WERI-Rb-1 (cell line): ENCODE measurements around the gene HECA.

Experiments used
- DNase-seq: peaks from one replicate; pipeline ENCODE4 v3.0.0-alpha.2; 2020
- H3K27ac ChIP-seq: fragments of 250-450 bp; sonication (Bioruptor Pico); 2 replicates; pipeline ENCODE4 v1.5.1; 2020; ENCODE audit warnings: mild to moderate bottlenecking, moderate library complexity
- H3K27me3 ChIP-seq: fragments of 250-450 bp; sonication (Bioruptor Pico); 2 replicates; pipeline ENCODE4 v1.5.1; 2021; ENCODE audit warnings: mild to moderate bottlenecking, low read depth, moderate library complexity; ENCODE audit not compliant: insufficient read depth, severe bottlenecking
- H3K36me3 ChIP-seq: fragments of 250-450 bp; sonication (Bioruptor Pico); 2 replicates; pipeline ENCODE4 v1.5.1; 2020; ENCODE audit warnings: mild to moderate bottlenecking, moderate library complexity
- H3K4me3 ChIP-seq: 2 replicates; pipeline ENCODE4 v1.5.1; 2011; ENCODE audit warnings: low read depth, mild to moderate bottlenecking, control low read depth, low read length
- H3K9me3 ChIP-seq: fragments of 250-450 bp; sonication (Bioruptor Pico); 2 replicates; pipeline ENCODE4 v1.5.1; 2021; ENCODE audit warnings: mild to moderate bottlenecking, moderate library complexity; ENCODE audit not compliant: severe bottlenecking
- TF ChIP-seq, protein P1 (sequence below): IDR thresholded peaks from 2 replicates; pipeline ENCODE4 v1.5.1; 2011; ENCODE audit warnings: low read depth, mild to moderate bottlenecking, control low read depth, inconsistent platforms, low read length

The HECA gene, protein sequence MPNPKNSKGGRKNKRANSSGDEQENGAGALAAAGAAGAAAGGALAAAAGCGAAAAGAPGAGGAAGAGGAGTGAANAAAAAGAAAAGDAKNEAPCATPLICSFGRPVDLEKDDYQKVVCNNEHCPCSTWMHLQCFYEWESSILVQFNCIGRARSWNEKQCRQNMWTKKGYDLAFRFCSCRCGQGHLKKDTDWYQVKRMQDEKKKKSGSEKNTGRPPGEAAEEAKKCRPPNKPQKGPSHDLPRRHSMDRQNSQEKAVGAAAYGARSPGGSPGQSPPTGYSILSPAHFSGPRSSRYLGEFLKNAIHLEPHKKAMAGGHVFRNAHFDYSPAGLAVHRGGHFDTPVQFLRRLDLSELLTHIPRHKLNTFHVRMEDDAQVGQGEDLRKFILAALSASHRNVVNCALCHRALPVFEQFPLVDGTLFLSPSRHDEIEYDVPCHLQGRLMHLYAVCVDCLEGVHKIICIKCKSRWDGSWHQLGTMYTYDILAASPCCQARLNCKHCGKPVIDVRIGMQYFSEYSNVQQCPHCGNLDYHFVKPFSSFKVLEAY

DNA sequence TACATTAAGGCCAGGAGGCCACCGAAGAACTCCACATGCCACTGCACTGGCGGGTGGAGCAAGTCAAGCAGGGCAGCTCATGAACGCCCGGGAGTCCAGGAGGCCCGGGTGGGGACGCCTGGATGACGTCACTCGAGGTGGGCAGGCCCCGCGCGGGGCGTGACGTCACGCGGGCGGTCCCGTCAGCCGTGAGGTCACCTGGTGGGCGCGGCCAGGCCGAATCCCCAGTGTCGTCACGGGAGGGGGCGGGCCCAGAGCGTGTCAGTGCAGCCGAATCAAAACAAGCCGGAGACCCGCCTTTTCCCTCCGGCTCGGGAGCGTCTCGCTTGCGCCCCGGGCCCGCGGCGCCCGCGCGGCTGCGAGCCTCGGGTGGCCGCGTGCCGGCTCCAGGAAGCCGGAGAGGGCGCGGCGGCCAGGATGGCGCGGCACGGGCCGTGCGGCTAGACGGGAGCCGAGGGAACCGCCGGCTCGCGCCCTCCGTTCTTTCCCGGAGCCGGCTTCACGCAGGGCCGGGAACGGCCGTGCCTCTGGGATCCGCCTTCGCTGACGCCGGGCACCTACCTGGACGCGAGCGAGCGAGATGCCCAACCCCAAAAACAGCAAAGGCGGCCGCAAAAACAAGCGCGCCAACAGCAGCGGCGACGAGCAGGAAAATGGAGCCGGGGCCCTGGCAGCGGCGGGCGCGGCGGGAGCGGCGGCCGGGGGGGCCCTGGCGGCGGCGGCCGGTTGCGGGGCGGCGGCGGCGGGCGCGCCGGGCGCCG, at the start of gene HECA:
HECA (plus strand) TSS at position 264 of the 761 bp plus-strand sequence; CDS start at position 581, 317 bp downstream.
- H3K27ac ChIP-seq, result peak within 1 kb of the TSS; percentile 37
- H3K36me3 ChIP-seq, result no peaks in the 10 kb centered on the region; the same call in 1 of the 2 replicates
- peak within 1 kb of the TSS; percentile 82 for H3K4me3 ChIP-seq
- TF ChIP-seq, protein P1, sequence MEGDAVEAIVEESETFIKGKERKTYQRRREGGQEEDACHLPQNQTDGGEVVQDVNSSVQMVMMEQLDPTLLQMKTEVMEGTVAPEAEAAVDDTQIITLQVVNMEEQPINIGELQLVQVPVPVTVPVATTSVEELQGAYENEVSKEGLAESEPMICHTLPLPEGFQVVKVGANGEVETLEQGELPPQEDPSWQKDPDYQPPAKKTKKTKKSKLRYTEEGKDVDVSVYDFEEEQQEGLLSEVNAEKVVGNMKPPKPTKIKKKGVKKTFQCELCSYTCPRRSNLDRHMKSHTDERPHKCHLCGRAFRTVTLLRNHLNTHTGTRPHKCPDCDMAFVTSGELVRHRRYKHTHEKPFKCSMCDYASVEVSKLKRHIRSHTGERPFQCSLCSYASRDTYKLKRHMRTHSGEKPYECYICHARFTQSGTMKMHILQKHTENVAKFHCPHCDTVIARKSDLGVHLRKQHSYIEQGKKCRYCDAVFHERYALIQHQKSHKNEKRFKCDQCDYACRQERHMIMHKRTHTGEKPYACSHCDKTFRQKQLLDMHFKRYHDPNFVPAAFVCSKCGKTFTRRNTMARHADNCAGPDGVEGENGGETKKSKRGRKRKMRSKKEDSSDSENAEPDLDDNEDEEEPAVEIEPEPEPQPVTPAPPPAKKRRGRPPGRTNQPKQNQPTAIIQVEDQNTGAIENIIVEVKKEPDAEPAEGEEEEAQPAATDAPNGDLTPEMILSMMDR, result no peak
- no peaks in the 10 kb centered on the region for H3K9me3 ChIP-seq
- peak; percentile 95 for DNase-seq
- no peaks in the 10 kb centered on the region for H3K27me3 ChIP-seq

- TF ChIP-seq, protein P1, result no peak
- Histone ChIP-seq H3K9me3 (no peaks in the 10 kb centered on the region), H3K4me3 (no peak overlapping the region), H3K36me3 (no peaks in the 10 kb centered on the region), H3K27ac (no peak overlapping the region), H3K27me3 (no peaks in the 10 kb centered on the region)
- no peak for DNase-seq
Measured at GRCh38 chr6:139091826-139092225, 43.1 kb upstream of the HECA start.

GRCh38 chr6:139099984-139100383, 34.9 kb upstream of the HECA start:
- H3K4me3 ChIP-seq, result no peak overlapping the region
- TF ChIP-seq, protein P1, result no peak
- no peaks in the 10 kb centered on the region for H3K27me3 ChIP-seq

DNA sequence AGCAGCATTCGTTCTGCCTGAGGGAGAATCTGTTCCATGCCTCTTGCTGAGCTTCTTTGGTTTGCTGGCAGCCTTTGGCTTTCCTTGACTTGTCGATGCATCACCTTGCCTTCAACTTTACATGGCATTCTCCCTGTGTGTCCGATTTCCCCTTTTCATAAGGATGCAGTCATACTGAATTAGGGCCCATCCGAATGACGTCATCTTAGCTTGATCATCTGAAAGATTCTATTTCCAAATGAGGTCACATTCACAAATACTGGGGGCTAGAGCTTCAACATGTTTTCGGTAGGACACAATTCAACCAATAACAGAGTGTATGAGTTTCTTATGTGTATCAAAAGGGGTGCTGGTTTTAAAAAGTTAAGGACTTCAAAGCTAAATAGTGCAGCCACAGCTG, 27.8 kb upstream of the HECA start:
- no peaks in the 10 kb centered on the region for H3K9me3 ChIP-seq
- no peak for DNase-seq
- TF ChIP-seq, protein P1, result no peak
- H3K4me3 ChIP-seq, result no peak overlapping the region
- no peaks in the 10 kb centered on the region for H3K36me3 ChIP-seq
- H3K27me3 ChIP-seq, result no peaks in the 10 kb centered on the region
- no peak overlapping the region for H3K27ac ChIP-seq

More at GRCh38 chr6:139099984-139100383, 34.9 kb upstream of the HECA start:
- DNase-seq, result no peak
- no peaks in the 10 kb centered on the region for H3K36me3 ChIP-seq
- H3K9me3 ChIP-seq, result no peaks in the 10 kb centered on the region
- no peak overlapping the region for H3K27ac ChIP-seq

- Histone ChIP-seq H3K36me3 (no peaks in the 10 kb centered on the region), H3K27ac (no peak overlapping the region), H3K9me3 (no peaks in the 10 kb centered on the region), H3K4me3 (no peak overlapping the region), H3K27me3 (no peaks in the 10 kb centered on the region)
- DNase-seq, result no peak
- TF ChIP-seq, protein P1, result no peak
Measured at GRCh38 chr6:139108378-139108777, 26.5 kb upstream of the HECA start.
